ENCODE results near the gene RAP1GAP2.
"Not testable (repeated sequence)": the region's sequence is repeated elsewhere in the genome, so short reads cannot be mapped to it uniquely, and the experiment has no call there.

RAP1GAP2 gene

DNA sequence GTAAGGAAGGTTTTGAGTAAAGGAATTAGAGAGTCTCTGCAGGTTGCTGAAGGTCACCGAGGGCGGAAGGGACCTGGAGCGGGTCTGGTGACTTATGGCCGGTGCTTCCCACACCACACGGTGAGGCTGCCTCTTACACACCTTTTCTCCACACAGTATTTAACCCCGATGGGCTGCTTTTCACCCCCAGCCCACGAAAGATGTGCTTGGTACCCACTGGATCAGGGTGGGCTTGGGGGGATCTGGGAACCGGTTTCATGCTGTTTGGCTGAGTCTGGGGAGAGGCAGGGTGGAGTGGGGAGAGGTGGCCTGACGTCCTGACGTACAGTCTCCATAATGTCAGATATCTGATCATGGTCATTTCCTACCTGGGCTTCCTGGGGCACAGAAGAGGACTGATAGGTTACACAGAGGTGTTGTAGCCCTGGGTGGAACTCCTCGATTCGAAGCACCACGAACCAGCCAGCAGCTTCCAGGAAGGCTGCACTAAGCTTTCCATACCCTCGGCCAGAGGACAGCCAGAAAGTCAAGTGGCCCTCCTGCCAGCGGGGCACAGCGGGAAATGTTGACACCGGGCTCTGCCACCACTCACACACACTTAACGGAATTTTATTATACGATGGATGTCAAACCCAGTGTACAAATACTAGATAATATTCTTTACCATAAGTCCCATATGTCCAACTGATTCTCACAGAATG lies 233.1 kb downstream of the RAP1GAP2 start:
- no peak for TF ChIP-seq CTCF (conservative IDR thresholded peaks at IDR 0.05; ENCODE audit: low read depth, low read length)
- H3K4me3 ChIP-seq (ENCODE audit: low read length), result no peak overlapping the region
- no peak for DNase-seq (ENCODE audit: low read depth)

GRCh38 chr17:3030096-3030495 lies 233.9 kb downstream of the RAP1GAP2 start:
- peak; percentile 27 for DNase-seq (ENCODE audit: low read depth)
- H3K4me3 ChIP-seq (ENCODE audit: low read length), result no peak overlapping the region
- TF ChIP-seq CTCF (conservative IDR thresholded peaks at IDR 0.05; ENCODE audit: low read depth, low read length), result no peak

DNA sequence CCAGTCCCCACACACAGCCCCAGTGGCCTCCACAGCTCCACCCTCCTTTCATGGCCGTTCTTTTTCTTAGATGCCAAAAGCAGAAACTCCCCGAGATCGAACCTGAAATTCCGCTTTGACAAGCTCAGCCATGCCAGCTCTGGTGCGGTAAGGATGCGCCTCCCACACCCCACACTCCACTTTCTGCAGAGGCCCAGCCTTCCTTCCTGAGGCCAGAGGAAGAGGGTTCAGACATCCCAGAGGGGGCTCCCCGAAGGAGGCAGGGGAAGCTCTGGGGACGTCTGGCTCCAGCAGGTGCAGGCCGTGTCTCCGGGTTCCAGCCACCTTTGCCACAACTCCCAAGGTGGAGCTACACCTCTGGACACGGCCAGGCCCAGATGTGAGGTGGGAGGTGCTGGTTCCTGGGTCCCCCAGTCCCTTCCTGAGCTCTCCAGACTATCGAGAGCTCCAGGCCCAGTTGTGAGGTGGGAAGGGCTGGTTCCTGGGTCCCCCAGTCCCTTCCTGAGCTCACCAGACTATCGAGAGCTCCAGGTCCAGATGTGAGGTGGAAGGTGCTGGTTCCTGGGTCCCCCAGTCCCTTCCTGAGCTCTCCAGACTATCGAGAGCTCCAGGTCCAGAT lies 234.7 kb downstream of the RAP1GAP2 start:
- DNase-seq (ENCODE audit: low read depth); H3K4me3 ChIP-seq (ENCODE audit: low read length): not testable (repeated sequence)

- DNase-seq (ENCODE audit: low read depth), result no peak
- H3K4me3 ChIP-seq (ENCODE audit: low read length), result no peak overlapping the region
- TF ChIP-seq CTCF (conservative IDR thresholded peaks at IDR 0.05; ENCODE audit: low read depth, low read length), result no peak
Observed at GRCh38 chr17:3032258-3033247, 236.3 kb downstream of the RAP1GAP2 start.

- H3K4me3 ChIP-seq (ENCODE audit: low read length), result no peak overlapping the region
- DNase-seq (ENCODE audit: low read depth), result no peak
- TF ChIP-seq CTCF (conservative IDR thresholded peaks at IDR 0.05; ENCODE audit: low read depth, low read length), result no peak
Observed at GRCh38 chr17:3033248-3033640, 237.0 kb downstream of the RAP1GAP2 start.

GRCh38 chr17:3033741-3034577 lies 237.7 kb downstream of the RAP1GAP2 start:
- H3K4me3 ChIP-seq (ENCODE audit: low read length), result no peak overlapping the region
- no peak for DNase-seq (ENCODE audit: low read depth)
- TF ChIP-seq CTCF (conservative IDR thresholded peaks at IDR 0.05; ENCODE audit: low read depth, low read length), result no peak

DNA sequence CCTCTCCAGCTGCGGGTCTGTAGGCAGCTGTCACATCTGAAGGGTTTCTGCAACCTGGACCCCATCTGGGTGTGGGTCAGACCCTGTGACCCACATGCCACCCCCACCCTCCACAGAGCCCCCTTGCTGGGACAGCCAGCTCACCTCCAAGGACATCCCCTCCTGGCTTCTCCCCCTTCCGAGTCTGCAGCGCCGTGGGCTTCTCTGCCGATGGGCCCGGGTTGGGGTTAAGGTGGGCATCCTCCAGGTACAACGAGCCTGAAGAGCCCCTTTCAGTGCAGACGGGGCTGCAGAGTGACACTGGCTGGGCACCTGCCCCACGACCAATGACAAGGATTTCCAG lies 238.3 kb downstream of the RAP1GAP2 start:
- no peak for TF ChIP-seq CTCF (conservative IDR thresholded peaks at IDR 0.05; ENCODE audit: low read depth, low read length)
- DNase-seq (ENCODE audit: low read depth), result no peak
- no peak overlapping the region for H3K4me3 ChIP-seq (ENCODE audit: low read length)

All from retinal pigment epithelial cell (primary cell).